K562 (cell line): ENCODE results near the gene ITGB2.

ENCODE experiments used
- EGR1 ChIP-seq: fragments of 450-650 bp; conservative IDR thresholded peaks from 2 replicates; pipeline ENCODE4 v1.6.1; 2017; ENCODE audit warnings: mild to moderate bottlenecking
- EP300 ChIP-seq: IDR thresholded peaks from 2 replicates; pipeline ENCODE4 v1.6.1; 2012; ENCODE audit warnings: low read length, improper control_type of control experiment
- EZH2 ChIP-seq: IDR thresholded peaks from 2 replicates; pipeline ENCODE4 v1.6.1; 2012; ENCODE audit warnings: low read depth, mild to moderate bottlenecking, inconsistent platforms, low read length, borderline replicate concordance
- FOXK2 ChIP-seq, 2 experiments: fragments of 450-650 bp; IDR thresholded peaks in 1 of 2; conservative IDR thresholded peaks in 1 of 2; 2 replicates each; pipeline ENCODE4 v1.6.1; 2016; ENCODE audit warnings: low read depth in 2 of 2, mild to moderate bottlenecking in 1 of 2
- HMGN3 ChIP-seq: IDR thresholded peaks from 2 replicates; pipeline ENCODE4 v1.6.1; 2011; ENCODE audit warnings: borderline replicate concordance, low read depth, mild to moderate bottlenecking, mixed read lengths, low read length; ENCODE audit not compliant: insufficient read length; ENCODE audit errors: extremely low read depth
- KDM4B ChIP-seq, 2 experiments: fragments of 450-650 bp in 1 of 2; sonication (generic) in 1 of 2; IDR thresholded peaks; 2 replicates each; pipeline ENCODE4 v1.6.1; 2016 to 2017; ENCODE audit warnings: borderline replicate concordance in 2 of 2, antibody characterized with exemption in 1 of 2, low read depth in 1 of 2, mild to moderate bottlenecking in 1 of 2
- NR2F6 ChIP-seq: fragments of 450-650 bp; formaldehyde crosslinking; IDR thresholded peaks from 2 replicates; pipeline ENCODE4 v1.4.0; 2020; ENCODE audit warnings: mild to moderate bottlenecking
- RHOXF2B ChIP-seq: fragments of 250-450 bp; sonication (Bioruptor Pico); conservative IDR thresholded peaks from 2 replicates; pipeline ENCODE4 v1.5.1; 2021
- TF ChIP-seq, protein P1 (sequence below), 3 experiments: IDR thresholded peaks in 2 of 3; conservative IDR thresholded peaks in 1 of 3; 2 replicates each; pipeline ENCODE4 v1.5.1; 2011 to 2012; ENCODE audit warnings: low read length in 3 of 3, mild to moderate bottlenecking in 3 of 3, control low read depth in 2 of 3, improper control_type of control experiment in 1 of 3, inconsistent platforms in 1 of 3, low read depth in 1 of 3, mixed read lengths in 1 of 3, moderate library complexity in 1 of 3; ENCODE audit not compliant: insufficient read depth in 2 of 3
- TF ChIP-seq, protein P2 (sequence below): fragments of 250-450 bp; sonication (Bioruptor Pico); IDR thresholded peaks from 2 replicates; pipeline ENCODE4 v1.5.0; 2020; ENCODE audit warnings: mild to moderate bottlenecking

DNA sequence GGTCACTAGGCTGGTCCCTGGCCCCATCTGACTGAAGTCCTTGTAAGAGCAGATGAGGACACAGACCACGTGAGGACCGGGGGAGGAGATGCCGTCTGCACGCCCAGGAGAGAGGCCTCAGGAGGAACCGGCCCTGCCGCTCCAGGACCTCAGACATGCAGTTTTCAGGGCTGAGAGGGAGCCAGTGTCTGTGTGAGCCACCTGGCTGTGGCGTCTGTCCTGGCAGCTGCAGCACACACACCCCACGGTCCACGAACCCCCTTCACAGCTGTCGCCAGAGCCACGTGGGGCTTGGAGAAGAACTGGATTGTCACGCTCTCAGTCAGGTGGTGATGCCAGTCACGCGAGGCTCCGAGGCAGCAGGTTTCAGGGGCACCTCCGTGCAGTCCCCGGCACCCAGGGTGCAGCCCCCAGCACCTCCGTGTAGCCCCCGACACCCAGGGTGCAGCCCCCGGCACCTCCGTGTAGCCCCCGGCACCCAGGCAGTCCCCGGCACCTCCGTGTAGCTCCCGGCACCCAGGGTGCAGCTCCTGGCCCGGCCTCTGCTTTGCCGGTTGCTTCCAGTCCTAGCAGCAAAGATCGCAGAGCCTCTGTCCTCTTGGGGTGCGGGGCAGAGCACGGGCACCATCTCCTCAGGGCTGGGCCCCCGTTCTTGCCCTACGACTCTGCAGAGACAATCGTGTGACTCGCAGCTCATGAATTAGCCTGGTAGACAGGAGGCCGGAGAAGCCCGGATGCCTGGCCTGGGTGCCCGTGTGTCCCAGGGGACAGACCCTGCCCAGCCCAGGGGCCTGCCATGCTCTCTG, 83.8 kb downstream of the ITGB2 start:
- 0 out of 2 replicates have a peak, but pooled peaks have one; percentile 19 for TF ChIP-seq EP300
- TF ChIP-seq, protein P1, sequence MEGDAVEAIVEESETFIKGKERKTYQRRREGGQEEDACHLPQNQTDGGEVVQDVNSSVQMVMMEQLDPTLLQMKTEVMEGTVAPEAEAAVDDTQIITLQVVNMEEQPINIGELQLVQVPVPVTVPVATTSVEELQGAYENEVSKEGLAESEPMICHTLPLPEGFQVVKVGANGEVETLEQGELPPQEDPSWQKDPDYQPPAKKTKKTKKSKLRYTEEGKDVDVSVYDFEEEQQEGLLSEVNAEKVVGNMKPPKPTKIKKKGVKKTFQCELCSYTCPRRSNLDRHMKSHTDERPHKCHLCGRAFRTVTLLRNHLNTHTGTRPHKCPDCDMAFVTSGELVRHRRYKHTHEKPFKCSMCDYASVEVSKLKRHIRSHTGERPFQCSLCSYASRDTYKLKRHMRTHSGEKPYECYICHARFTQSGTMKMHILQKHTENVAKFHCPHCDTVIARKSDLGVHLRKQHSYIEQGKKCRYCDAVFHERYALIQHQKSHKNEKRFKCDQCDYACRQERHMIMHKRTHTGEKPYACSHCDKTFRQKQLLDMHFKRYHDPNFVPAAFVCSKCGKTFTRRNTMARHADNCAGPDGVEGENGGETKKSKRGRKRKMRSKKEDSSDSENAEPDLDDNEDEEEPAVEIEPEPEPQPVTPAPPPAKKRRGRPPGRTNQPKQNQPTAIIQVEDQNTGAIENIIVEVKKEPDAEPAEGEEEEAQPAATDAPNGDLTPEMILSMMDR (IDR thresholded peaks at IDR 0.05 in 2 of 3, conservative IDR thresholded peaks at IDR 0.05 in 1 of 3; ENCODE audit: insufficient read depth in 2 of 3, low read depth in 1 of 3, low read length in 3 of 3), result no peak
- TF ChIP-seq, protein P2, sequence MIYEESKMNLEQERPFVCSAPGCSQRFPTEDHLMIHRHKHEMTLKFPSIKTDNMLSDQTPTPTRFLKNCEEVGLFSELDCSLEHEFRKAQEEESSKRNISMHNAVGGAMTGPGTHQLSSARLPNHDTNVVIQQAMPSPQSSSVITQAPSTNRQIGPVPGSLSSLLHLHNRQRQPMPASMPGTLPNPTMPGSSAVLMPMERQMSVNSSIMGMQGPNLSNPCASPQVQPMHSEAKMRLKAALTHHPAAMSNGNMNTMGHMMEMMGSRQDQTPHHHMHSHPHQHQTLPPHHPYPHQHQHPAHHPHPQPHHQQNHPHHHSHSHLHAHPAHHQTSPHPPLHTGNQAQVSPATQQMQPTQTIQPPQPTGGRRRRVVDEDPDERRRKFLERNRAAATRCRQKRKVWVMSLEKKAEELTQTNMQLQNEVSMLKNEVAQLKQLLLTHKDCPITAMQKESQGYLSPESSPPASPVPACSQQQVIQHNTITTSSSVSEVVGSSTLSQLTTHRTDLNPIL, result no peak
- no peak for TF ChIP-seq KDM4B (IDR thresholded peaks at IDR 0.05; ENCODE audit: borderline replicate concordance in 2 of 2, low read depth in 1 of 2)
- TF ChIP-seq EZH2, result no peak
- TF ChIP-seq NR2F6 (CRISPR knock-in tag), result no peak
- TF ChIP-seq HMGN3, result no peak
- TF ChIP-seq FOXK2 (conservative IDR thresholded peaks at IDR 0.05 in 1 of 2, IDR thresholded peaks at IDR 0.05 in 1 of 2; ENCODE audit: low read depth in 2 of 2), result no peak
- peak; percentile 53; the same call in 1 of the 2 replicates for TF ChIP-seq EGR1
- no peak for TF ChIP-seq RHOXF2B (CRISPR knock-in tag)
